HUES64 (cell line): ENCODE data around the gene LPIN1.
"Not testable (repeated sequence)": the region's sequence is repeated elsewhere in the genome, so short reads cannot be mapped to it uniquely, and the experiment has no call there.

Source experiments
- H3K27ac ChIP-seq: 2 replicates; pipeline ENCODE4 v1.7.0; 2013; ENCODE audit warnings: low read depth, low read length, inconsistent platforms
- H3K27me3 ChIP-seq: 2 replicates; pipeline ENCODE4 v1.6.1; 2013; ENCODE audit warnings: mild to moderate bottlenecking, low read length; ENCODE audit not compliant: insufficient read depth
- H3K36me3 ChIP-seq: 2 replicates; pipeline ENCODE4 v1.6.1; 2013; ENCODE audit warnings: mild to moderate bottlenecking, low read length; ENCODE audit not compliant: insufficient read depth
- H3K4me1 ChIP-seq: 2 replicates; pipeline ENCODE4 v1.6.1; 2013; ENCODE audit warnings: mild to moderate bottlenecking, low read length, moderate library complexity; ENCODE audit not compliant: insufficient read depth
- H3K4me3 ChIP-seq: 2 replicates; pipeline ENCODE4 v1.5.1; 2013; ENCODE audit warnings: mild to moderate bottlenecking, low read length, moderate library complexity
- H3K9ac ChIP-seq: 2 replicates; pipeline ENCODE4 v1.6.1; 2013; ENCODE audit warnings: mild to moderate bottlenecking, low read depth, low read length
- H3K9me3 ChIP-seq: 2 replicates; pipeline ENCODE4 v1.6.1; 2013; ENCODE audit warnings: low read depth, low read length; ENCODE audit not compliant: insufficient read depth
- WGBS: fragments of 150-250, 120-280 bp; methylation state at CpG from one replicate; pipeline ENCODE4 v1.1.7; 2013; ENCODE audit warnings: missing lambda C conversion rate; 5-methylcytosine and 5-hydroxymethylcytosine counted together

Gene LPIN1

GRCh38 chr2:11850082-11850481, 103.7 kb downstream of the LPIN1 start:
- H3K36me3 ChIP-seq: no peaks in the 10 kb centered on the region
- WGBS: 88% methylated on average over 17 of the region's 17 CpGs

DNA sequence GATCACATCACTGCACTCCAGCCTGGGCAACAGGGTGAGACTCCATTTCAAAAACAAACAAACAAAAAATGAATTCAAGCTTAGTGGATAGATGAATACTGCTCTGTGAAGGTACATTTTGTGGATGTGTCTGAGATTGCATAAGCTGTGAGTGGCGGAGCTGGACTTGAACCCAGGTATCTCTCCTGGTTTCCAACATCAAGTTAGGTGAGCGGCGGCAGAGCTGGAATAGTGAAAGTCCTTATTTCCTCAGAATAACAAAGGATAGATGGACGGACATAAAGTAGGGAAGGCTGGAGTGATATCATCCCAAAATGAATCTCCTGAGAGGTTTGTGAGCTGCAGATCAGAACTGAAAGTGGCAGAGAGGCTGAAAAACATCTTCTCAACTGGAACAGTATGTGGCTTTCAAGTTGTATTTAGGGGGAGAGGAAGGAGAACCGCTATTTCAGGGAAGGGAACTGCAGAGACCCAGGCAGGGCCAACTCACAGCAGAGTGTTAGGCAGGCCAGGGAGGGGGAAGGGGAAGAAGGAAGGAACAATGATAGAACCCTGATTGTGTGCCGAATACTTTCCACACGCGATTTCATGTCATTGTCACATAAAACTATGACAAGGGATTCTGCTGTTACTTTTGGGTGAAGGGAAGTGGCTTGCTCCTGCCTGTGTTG, 106.2 kb downstream of the LPIN1 start:
- Histone ChIP-seq H3K27ac (no peak overlapping the region), H3K4me1 (0 out of 2 replicates have a peak, but pooled peaks cover 2% of the 10 kb centered on the region), H3K27me3 (no peaks in the 10 kb centered on the region), H3K9me3 (peaks cover 15% of the 10 kb centered on the region), H3K9ac (no peak overlapping the region), H3K4me3 (no peak overlapping the region), H3K36me3 (no peaks in the 10 kb centered on the region)
- WGBS: 91% methylated on average over 8 of the region's 8 CpGs

More at GRCh38 chr2:11850082-11850481, 103.7 kb downstream of the LPIN1 start:
- H3K9ac ChIP-seq: no peak overlapping the region
- H3K4me1 ChIP-seq: 0 out of 2 replicates have a peak, but pooled peaks cover 2% of the 10 kb centered on the region
- H3K27ac ChIP-seq: no peak overlapping the region
- peaks cover 17% of the 10 kb centered on the region for H3K9me3 ChIP-seq
- H3K27me3 ChIP-seq: no peaks in the 10 kb centered on the region
- no peak overlapping the region for H3K4me3 ChIP-seq

GRCh38 chr2:11853197-11853588, 106.8 kb downstream of the LPIN1 start:
- H3K9ac ChIP-seq: no peak overlapping the region
- H3K27ac ChIP-seq: no peak overlapping the region
- no peaks in the 10 kb centered on the region for H3K36me3 ChIP-seq
- no peaks in the 10 kb centered on the region for H3K27me3 ChIP-seq
- H3K4me1 ChIP-seq: 0 out of 2 replicates have a peak, but pooled peaks cover 2% of the 10 kb centered on the region
- WGBS: 96% methylated on average over 5 of the region's 5 CpGs
- H3K4me3 ChIP-seq: no peak overlapping the region
- peaks cover 16% of the 10 kb centered on the region for H3K9me3 ChIP-seq

GRCh38 chr2:11855064-11855760, 108.8 kb downstream of the LPIN1 start:
- 91% methylated on average over 10 of the region's 10 CpGs for WGBS
- Histone ChIP-seq H3K4me3 (no peak overlapping the region), H3K9me3 (peaks cover 27% of the 10 kb centered on the region), H3K27me3 (no peaks in the 10 kb centered on the region), H3K9ac (no peak overlapping the region), H3K36me3 (no peaks in the 10 kb centered on the region), H3K27ac (no peak overlapping the region), H3K4me1 (0 out of 2 replicates have a peak, but pooled peaks cover under 1% of the 10 kb centered on the region)

GRCh38 chr2:11856095-11856494, 109.7 kb downstream of the LPIN1 start:
- H3K4me1 ChIP-seq: no peaks in the 10 kb centered on the region

DNA sequence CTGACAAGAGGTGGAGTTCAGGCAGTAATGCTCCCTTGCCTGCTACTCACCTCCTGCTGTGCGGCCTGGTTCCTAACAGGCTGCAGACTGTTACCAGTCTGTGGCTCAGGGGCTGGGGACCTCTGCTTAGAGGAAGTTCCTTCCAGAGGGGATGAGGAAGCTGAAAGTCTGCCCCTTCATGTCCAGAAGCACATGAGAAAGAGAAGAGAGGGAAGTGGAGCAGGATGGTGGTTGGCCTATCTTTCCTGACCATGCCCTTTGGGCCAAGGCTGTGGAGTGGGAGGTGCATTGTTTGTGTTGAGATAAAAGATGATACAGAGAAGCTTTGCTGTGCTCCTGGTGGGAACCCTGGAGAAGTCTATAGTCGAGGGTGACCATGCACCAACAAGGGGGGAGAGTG, 112.5 kb downstream of the LPIN1 start:
- H3K36me3 ChIP-seq: no peaks in the 10 kb centered on the region
- H3K4me3 ChIP-seq: no peak overlapping the region
- no peaks in the 10 kb centered on the region for H3K27me3 ChIP-seq
- no peak overlapping the region for H3K9ac ChIP-seq
- peaks cover 28% of the 10 kb centered on the region for H3K9me3 ChIP-seq
- 86% methylated on average over 2 of the region's 2 CpGs for WGBS
- H3K27ac ChIP-seq: no peak overlapping the region
- H3K4me1 ChIP-seq: peaks cover 1% of the 10 kb centered on the region; the same call in 1 of the 2 replicates

More at GRCh38 chr2:11856095-11856494, 109.7 kb downstream of the LPIN1 start:
- Histone ChIP-seq H3K36me3 (no peaks in the 10 kb centered on the region), H3K4me3 (no peak overlapping the region), H3K9me3 (peaks cover 28% of the 10 kb centered on the region), H3K27me3 (no peaks in the 10 kb centered on the region), H3K27ac (no peak overlapping the region), H3K9ac (no peak overlapping the region)
- WGBS: 92% methylated on average over 5 of the region's 5 CpGs

GRCh38 chr2:11859975-11860374, 113.5 kb downstream of the LPIN1 start:
- H3K9me3 ChIP-seq: peaks cover 28% of the 10 kb centered on the region
- H3K27me3 ChIP-seq, H3K9ac ChIP-seq, H3K4me1 ChIP-seq, H3K27ac ChIP-seq, H3K4me3 ChIP-seq, H3K36me3 ChIP-seq: not testable (repeated sequence)
- WGBS: 94% methylated on average over 3 of the region's 3 CpGs

GRCh38 chr2:11861044-11861443, 114.6 kb downstream of the LPIN1 start:
- Histone ChIP-seq H3K27me3 (no peaks in the 10 kb centered on the region), H3K36me3 (no peaks in the 10 kb centered on the region), H3K4me3 (no peak overlapping the region), H3K9ac (no peak overlapping the region), H3K27ac (no peak overlapping the region), H3K9me3 (peaks cover 28% of the 10 kb centered on the region), H3K4me1 (peaks cover 8% of the 10 kb centered on the region; the same call in 1 of the 2 replicates)
- 91% methylated on average over 2 of the region's 2 CpGs for WGBS

DNA sequence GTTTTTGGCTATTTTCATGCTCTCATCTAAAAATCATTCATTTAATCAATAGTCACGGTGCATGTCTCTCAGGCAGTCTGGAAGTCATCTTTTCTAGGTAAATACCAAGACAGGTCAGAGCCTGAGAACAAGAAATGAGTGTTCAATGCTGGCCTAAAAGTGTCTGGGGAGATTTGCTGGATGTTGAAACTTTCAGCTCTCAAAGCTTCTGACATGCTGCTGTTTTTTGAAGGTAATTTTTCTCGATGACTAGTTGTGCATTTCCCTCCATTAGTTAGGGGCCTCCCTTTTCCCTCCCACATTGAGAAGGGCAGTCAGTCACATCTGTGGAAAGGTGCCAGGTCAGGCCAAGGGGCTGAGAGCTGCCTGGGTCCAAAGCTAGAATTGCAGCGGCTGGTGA, 115.6 kb downstream of the LPIN1 start:
- peaks cover 28% of the 10 kb centered on the region for H3K9me3 ChIP-seq
- H3K9ac ChIP-seq: no peak overlapping the region
- no peak overlapping the region for H3K4me3 ChIP-seq
- H3K36me3 ChIP-seq: no peaks in the 10 kb centered on the region
- 98% methylated on average over 3 of the region's 3 CpGs for WGBS
- peaks cover 8% of the 10 kb centered on the region; the same call in 1 of the 2 replicates for H3K4me1 ChIP-seq
- H3K27ac ChIP-seq: no peak overlapping the region
- H3K27me3 ChIP-seq: no peaks in the 10 kb centered on the region

- Histone ChIP-seq H3K4me1 (peaks cover 8% of the 10 kb centered on the region; the same call in 1 of the 2 replicates), H3K27ac (peak overlapping the region; percentile 4; the same call in 1 of the 2 replicates), H3K36me3 (no peaks in the 10 kb centered on the region), H3K9ac (no peak overlapping the region), H3K9me3 (peaks cover 19% of the 10 kb centered on the region), H3K4me3 (no peak overlapping the region), H3K27me3 (no peaks in the 10 kb centered on the region)
- WGBS: 93% methylated on average over 7 of the region's 7 CpGs
These were observed 116.7 kb downstream of the LPIN1 start for GRCh38 chr2:11863103-11863502.

- H3K27ac ChIP-seq: peak overlapping the region; percentile 33
- no peak overlapping the region for H3K4me3 ChIP-seq
- peaks cover 13% of the 10 kb centered on the region for H3K9me3 ChIP-seq
- peaks cover 8% of the 10 kb centered on the region; the same call in 1 of the 2 replicates for H3K4me1 ChIP-seq
- no peaks in the 10 kb centered on the region for H3K27me3 ChIP-seq
- 22% methylated on average over 11 of the region's 12 CpGs for WGBS
- H3K36me3 ChIP-seq: no peaks in the 10 kb centered on the region
- H3K9ac ChIP-seq: no peak overlapping the region; the same call in 1 of the 2 replicates
These were observed 117.3 kb downstream of the LPIN1 start for GRCh38 chr2:11863513-11864328.
